Hematopoietic multipotent progenitor cell treated with erythropoietin and hydrocortisone succinate and interleukin-3 and kit ligand, for 8 days (in vitro differentiated cells): ENCODE results near the gene SFXN3.

Experiments used
- DNase-seq: peaks from one replicate; pipeline ENCODE4 v3.0.0-alpha.2; 2015

SFXN3 gene

GRCh38 chr10:101060951-101061623, 30.1 kb downstream of the SFXN3 start:
- DNase-seq = peak; percentile 94

- DNase-seq = peak; percentile 73
Measured at GRCh38 chr10:101061624-101062231, 30.7 kb downstream of the SFXN3 start, which contains the start of gene KAZALD1. TSS of gene KAZALD1 (plus strand) at chr10:101061989. CDS start at chr10:101062593, 604 bp downstream.

- DNase-seq = peak; percentile 94
Measured at GRCh38 chr10:101062232-101063049, 31.4 kb downstream of the SFXN3 start.

GRCh38 chr10:101063050-101063525, 32.1 kb downstream of the SFXN3 start:
- DNase-seq = peak; percentile 97

- peak; percentile 47 for DNase-seq
Measured at GRCh38 chr10:101063548-101064414, 32.7 kb downstream of the SFXN3 start.

GRCh38 chr10:101064415-101065030, 33.5 kb downstream of the SFXN3 start:
- DNase-seq = no peak

- DNase-seq = peak; percentile 64
Measured at GRCh38 chr10:101065481-101066145, 34.6 kb downstream of the SFXN3 start.

- DNase-seq = peak; percentile 93
Measured at GRCh38 chr10:101066146-101066895, 35.3 kb downstream of the SFXN3 start.

GRCh38 chr10:101066896-101067355, 35.9 kb downstream of the SFXN3 start:
- no peak for DNase-seq

- peak; percentile 93 for DNase-seq
Measured at GRCh38 chr10:101067356-101068083, 36.5 kb downstream of the SFXN3 start.

- DNase-seq = no peak
Measured at GRCh38 chr10:101069441-101069840, 38.4 kb downstream of the SFXN3 start.

- no peak for DNase-seq
Measured at GRCh38 chr10:101070098-101070497, 39.1 kb downstream of the SFXN3 start.

- peak; percentile 57 for DNase-seq
Measured at GRCh38 chr10:101071267-101071884, 40.3 kb downstream of the SFXN3 start.

GRCh38 chr10:101071885-101072433, 40.9 kb downstream of the SFXN3 start:
- DNase-seq = no peak

GRCh38 chr10:101072923-101073322, 41.9 kb downstream of the SFXN3 start:
- no peak for DNase-seq

GRCh38 chr10:101073631-101074030, 42.6 kb downstream of the SFXN3 start:
- no peak for DNase-seq

- no peak for DNase-seq
Measured at GRCh38 chr10:101075775-101076174, 44.7 kb downstream of the SFXN3 start.

- no peak for DNase-seq
Measured at GRCh38 chr10:101076630-101077029, 45.6 kb downstream of the SFXN3 start.

- DNase-seq = no peak
Measured at GRCh38 chr10:101079874-101080273, 48.8 kb downstream of the SFXN3 start.
